Testis (tissue), 3 donors: ENCODE results near the gene TSPAN11. TPM values are rescaled to one million over a fixed set of nuclear protein-coding genes. Genes with fewer than 3 reads are reported as not detected.

Experiments
- DNase-seq: peaks from one replicate; pipeline ENCODE4 v3.0.0-alpha.2; 2019
- H3K27ac ChIP-seq, 2 donors: fragments of 200-600 bp; sonication (generic); one replicate each; pipeline ENCODE4 v1.5.1; 2019
- H3K27me3 ChIP-seq: fragments of 200-600 bp; sonication (generic); one replicate; pipeline ENCODE4 v1.5.1; 2019
- H3K36me3 ChIP-seq: fragments of 200-600 bp; sonication (generic); one replicate; pipeline ENCODE4 v1.5.1; 2017; ENCODE audit warnings: low read depth; ENCODE audit errors: missing control alignments
- H3K4me1 ChIP-seq: fragments of 200-600 bp; sonication (generic); one replicate; pipeline ENCODE4 v1.5.1; 2019
- H3K4me3 ChIP-seq, 2 donors: fragments of 200-600 bp; sonication (generic); one replicate each; pipeline ENCODE4 v1.5.1; 2017 to 2019
- H3K9me3 ChIP-seq: fragments of 200-600 bp; sonication (generic); one replicate; pipeline ENCODE4 v1.5.1; 2017
- CTCF ChIP-seq, 3 experiments: fragments of 450-650 bp in 2 of 3; fragments of 200-600 bp in 1 of 3; sonication (generic) in 1 of 3; IDR thresholded peaks; one replicate each; pipeline ENCODE4 v1.5.1; 2016 to 2019; ENCODE audit warnings: antibody characterized with exemption in 3 of 3, mild to moderate bottlenecking in 2 of 3, moderate library complexity in 1 of 3
- POLR2A ChIP-seq: fragments of 450-650 bp; IDR thresholded peaks from one replicate; pipeline ENCODE4 v1.6.1; 2017; ENCODE audit warnings: antibody characterized with exemption, mild to moderate bottlenecking, moderate library complexity
- WGBS, 2 donors: methylation state at CpG; one replicate each; pipeline ENCODE4 v1.1.5; 2018; 5-methylcytosine and 5-hydroxymethylcytosine counted together
- intact Hi-C: fragments of 100-400 bp; cut with DNase I; formaldehyde crosslinking; loops from one replicate; pipeline ENCODE4 v1.15.1; 2023; ENCODE audit warnings: low total_unique reads
- polyA plus RNA-seq: library from polyadenylated mRNA; stranded (reverse); fragments of 350-450 nt; fragmentation: Illumina TruSeq; extraction: RNeasy Lipid Tissue Mini Kit (QIAGEN cat#74804); gene quantifications from one replicate; pipeline ENCODE4 v1.2.3, GENCODE V29; 2014; ENCODE audit warnings: low read depth, low replicate concordance; ENCODE audit not compliant: insufficient read depth
- total RNA-seq, 2 donors: library from RNA; depleted of rRNA; stranded (reverse); fragments of >200 nt; gene quantifications; one replicate each; pipeline ENCODE4 v1.2.3, GENCODE V29; 2016

Gene TSPAN11
- total and polyA plus RNA-seq, 3 donors from 2014 or later = 2.4 to 2.7 (median 2.7) TPM

GRCh38 chr12:30997685-30998440 is 71.3 kb downstream of the TSPAN11 start:
- intact Hi-C loops = loop anchor here (10.0 kb wide), 1 partner anchor 153 kb away; no protein-coding TSS in a partner anchor
- no peaks in the 10 kb centered on the region for H3K9me3 ChIP-seq
- 90 to 97% methylated on average over 6 to 7 of the region's 7 CpGs for WGBS, 2 donors
- no peaks in the 10 kb centered on the region for H3K27me3 ChIP-seq
- DNase-seq = no peak
- no peaks in the 10 kb centered on the region for H3K36me3 ChIP-seq
- TF ChIP-seq POLR2A (no peak), CTCF (IDR thresholded peaks at IDR 0.05) (no peak)
- no peak overlapping the region for H3K4me3 ChIP-seq
- no peaks in the 10 kb centered on the region for H3K4me1 ChIP-seq
- no peak overlapping the region for H3K27ac ChIP-seq

- no peak overlapping the region for H3K27ac ChIP-seq
- WGBS, 2 donors = 93 to 96% methylated on average over 6 of the region's 6 CpGs
These were observed 72.5 kb downstream of the TSPAN11 start for GRCh38 chr12:30999011-30999410.

GRCh38 chr12:30999723-31000122 is 73.2 kb downstream of the TSPAN11 start:
- H3K4me3 ChIP-seq = no peak overlapping the region
- intact Hi-C loops = loop anchor here (10.0 kb wide), 1 partner anchor 155 kb away; no protein-coding TSS in a partner anchor
- no peak overlapping the region for H3K27ac ChIP-seq
- 86 to 98% methylated on average over 4 of the region's 4 CpGs for WGBS, 2 donors
- H3K9me3 ChIP-seq = no peaks in the 10 kb centered on the region
- H3K27me3 ChIP-seq = no peaks in the 10 kb centered on the region
- no peaks in the 10 kb centered on the region for H3K4me1 ChIP-seq
- no peak for DNase-seq
- no peaks in the 10 kb centered on the region for H3K36me3 ChIP-seq
- TF ChIP-seq CTCF (IDR thresholded peaks at IDR 0.05) (no peak), POLR2A (no peak)

More at GRCh38 chr12:30999011-30999410, 72.5 kb downstream of the TSPAN11 start:
- no peak for DNase-seq
- TF ChIP-seq CTCF (IDR thresholded peaks at IDR 0.05) (no peak), POLR2A (no peak)
- Histone ChIP-seq H3K4me3 (no peak overlapping the region), H3K36me3 (no peaks in the 10 kb centered on the region), H3K4me1 (no peaks in the 10 kb centered on the region), H3K9me3 (no peaks in the 10 kb centered on the region), H3K27me3 (no peaks in the 10 kb centered on the region)
- intact Hi-C loops = loop anchor here (10.0 kb wide), 1 partner anchor 154 kb away; no protein-coding TSS in a partner anchor

GRCh38 chr12:31000751-31001150 is 74.2 kb downstream of the TSPAN11 start:
- 83 to 89% methylated on average over 3 of the region's 3 CpGs for WGBS, 2 donors
- intact Hi-C loops = no loop called here
- no peaks in the 10 kb centered on the region for H3K36me3 ChIP-seq
- no peak overlapping the region for H3K4me3 ChIP-seq
- DNase-seq = no peak
- no peaks in the 10 kb centered on the region for H3K9me3 ChIP-seq
- no peaks in the 10 kb centered on the region for H3K4me1 ChIP-seq
- H3K27me3 ChIP-seq = no peaks in the 10 kb centered on the region
- no peak for TF ChIP-seq CTCF (IDR thresholded peaks at IDR 0.05)
- no peak for TF ChIP-seq POLR2A
- no peak overlapping the region for H3K27ac ChIP-seq
